Kidney tubule cell (primary cell): ENCODE measurements around the gene AGBL1.
"Not testable (repeated sequence)": the region's sequence is repeated elsewhere in the genome, so short reads cannot be mapped to it uniquely, and the experiment has no call there.

Experiments
- DNase-seq: peaks from one replicate; pipeline ENCODE4 v3.0.0-alpha.2; 2018; ENCODE audit warnings: low spot score

Gene AGBL1

GRCh38 chr15:86082619-86083380 is 3.1 kb downstream of the AGBL1 start:
- DNase-seq = no peak

GRCh38 chr15:86087808-86088207 is 8.1 kb downstream of the AGBL1 start:
- no peak for DNase-seq

GRCh38 chr15:86089422-86089821 is 9.8 kb downstream of the AGBL1 start:
- no peak for DNase-seq

- DNase-seq = no peak
Measured at GRCh38 chr15:86101818-86102217, 22.1 kb downstream of the AGBL1 start.

- no peak for DNase-seq
Measured at GRCh38 chr15:86103825-86104224, 24.2 kb downstream of the AGBL1 start.

- no peak for DNase-seq
Measured at GRCh38 chr15:86106306-86106705, 26.6 kb downstream of the AGBL1 start.

- no peak for DNase-seq
Measured at GRCh38 chr15:86115145-86115801, 35.6 kb downstream of the AGBL1 start.

- no peak for DNase-seq
Measured at GRCh38 chr15:86121568-86122225, 42.0 kb downstream of the AGBL1 start.

- not testable (repeated sequence) for DNase-seq
Measured at GRCh38 chr15:86122691-86123391, 43.2 kb downstream of the AGBL1 start.

GRCh38 chr15:86125775-86126174 is 46.1 kb downstream of the AGBL1 start:
- no peak for DNase-seq

- DNase-seq = no peak
Measured at GRCh38 chr15:86127547-86127946, 47.9 kb downstream of the AGBL1 start.

GRCh38 chr15:86135041-86135440 is 55.4 kb downstream of the AGBL1 start:
- DNase-seq = no peak

- no peak for DNase-seq
Measured at GRCh38 chr15:86136861-86137260, 57.2 kb downstream of the AGBL1 start.

- DNase-seq = no peak
Measured at GRCh38 chr15:86138798-86139197, 59.1 kb downstream of the AGBL1 start.

- DNase-seq = no peak
Measured at GRCh38 chr15:86139828-86140227, 60.2 kb downstream of the AGBL1 start.

GRCh38 chr15:86154705-86155104 is 75.0 kb downstream of the AGBL1 start:
- no peak for DNase-seq

- DNase-seq = no peak
Measured at GRCh38 chr15:86155551-86155950, 75.9 kb downstream of the AGBL1 start.

- DNase-seq = no peak
Measured at GRCh38 chr15:86157606-86158293, 78.1 kb downstream of the AGBL1 start.

- DNase-seq = no peak
Measured at GRCh38 chr15:86159468-86159867, 79.8 kb downstream of the AGBL1 start.

- no peak for DNase-seq
Measured at GRCh38 chr15:86161250-86161649, 81.6 kb downstream of the AGBL1 start.

GRCh38 chr15:86162172-86162591 is 82.5 kb downstream of the AGBL1 start:
- no peak for DNase-seq

- DNase-seq = no peak
Measured at GRCh38 chr15:86162641-86163040, 83.0 kb downstream of the AGBL1 start.
